Activated CD4-positive, alpha-beta T cell treated with anti-CD3 and anti-CD28 coated beads, Interleukin-2, amount 50 U/mL, for 1 hour (primary cell): ENCODE results near the gene MAPK12.
A peak's percentile ranks its signal among the peaks of the same experiment; 100 is the strongest.
"Not testable (repeated sequence)": the region's sequence is repeated elsewhere in the genome, so short reads cannot be mapped to it uniquely, and the experiment has no call there.

ENCODE experiments used
- DNase-seq: peaks from one replicate; pipeline ENCODE4 v3.0.0-alpha.2; 2020

The MAPK12 gene

GRCh38 chr22:50280708-50281383, 19.4 kb upstream of the MAPK12 start:
- DNase-seq = no peak

GRCh38 chr22:50280022-50280707, 18.7 kb upstream of the MAPK12 start:
- DNase-seq = no peak

- no peak for DNase-seq
Measured at GRCh38 chr22:50278956-50279619, 17.6 kb upstream of the MAPK12 start.

GRCh38 chr22:50278461-50278860, 17.0 kb upstream of the MAPK12 start:
- DNase-seq = no peak

GRCh38 chr22:50277761-50278160, 16.3 kb upstream of the MAPK12 start:
- DNase-seq = no peak

GRCh38 chr22:50276143-50276542, 14.7 kb upstream of the MAPK12 start:
- DNase-seq = peak; percentile 20

GRCh38 chr22:50275181-50276055, 13.9 kb upstream of the MAPK12 start:
- DNase-seq = no peak

- no peak for DNase-seq
Measured at GRCh38 chr22:50274771-50275170, 13.3 kb upstream of the MAPK12 start.

GRCh38 chr22:50274311-50274710, 12.8 kb upstream of the MAPK12 start:
- peak; percentile 34 for DNase-seq

- not testable (repeated sequence) for DNase-seq
Measured at GRCh38 chr22:50273781-50274180, 12.3 kb upstream of the MAPK12 start.

- DNase-seq = not testable (repeated sequence)
Measured at GRCh38 chr22:50273352-50273751, 11.9 kb upstream of the MAPK12 start.

- DNase-seq = no peak
Measured at GRCh38 chr22:50272044-50272802, 10.7 kb upstream of the MAPK12 start.

- peak; percentile 53 for DNase-seq
Measured at GRCh38 chr22:50271519-50271970, 10.1 kb upstream of the MAPK12 start.

- peak; percentile 73 for DNase-seq
Measured at GRCh38 chr22:50270666-50271394, 9.3 kb upstream of the MAPK12 start.

GRCh38 chr22:50269970-50270665, 8.6 kb upstream of the MAPK12 start, which contains the start of gene MAPK11:
Gene MAPK11 (minus strand): TSS chr22:50270380. CDS start chr22:50270292, 88 bp downstream.
- DNase-seq = peak; percentile 58

- no peak for DNase-seq
Measured at GRCh38 chr22:50269573-50269969, 8.1 kb upstream of the MAPK12 start.

- no peak for DNase-seq
Measured at GRCh38 chr22:50268655-50269113, 7.2 kb upstream of the MAPK12 start.

- DNase-seq = peak; percentile 59
Measured at GRCh38 chr22:50267591-50268390, 6.3 kb upstream of the MAPK12 start.

- no peak for DNase-seq
Measured at GRCh38 chr22:50266994-50267393, 5.5 kb upstream of the MAPK12 start.
